GM20000 (cell line): ENCODE data around the gene SUPT4H1.

ENCODE experiments used
- DNase-seq: peaks from one replicate; pipeline ENCODE4 v3.0.0; 2012; ENCODE audit warnings: low spot score
- TF ChIP-seq, protein P1 (sequence below): IDR thresholded peaks from 2 replicates; pipeline ENCODE4 v1.5.1; 2012; ENCODE audit warnings: mild to moderate bottlenecking, control low read depth; ENCODE audit errors: extremely low read depth, missing control alignments

SUPT4H1 gene

DNA sequence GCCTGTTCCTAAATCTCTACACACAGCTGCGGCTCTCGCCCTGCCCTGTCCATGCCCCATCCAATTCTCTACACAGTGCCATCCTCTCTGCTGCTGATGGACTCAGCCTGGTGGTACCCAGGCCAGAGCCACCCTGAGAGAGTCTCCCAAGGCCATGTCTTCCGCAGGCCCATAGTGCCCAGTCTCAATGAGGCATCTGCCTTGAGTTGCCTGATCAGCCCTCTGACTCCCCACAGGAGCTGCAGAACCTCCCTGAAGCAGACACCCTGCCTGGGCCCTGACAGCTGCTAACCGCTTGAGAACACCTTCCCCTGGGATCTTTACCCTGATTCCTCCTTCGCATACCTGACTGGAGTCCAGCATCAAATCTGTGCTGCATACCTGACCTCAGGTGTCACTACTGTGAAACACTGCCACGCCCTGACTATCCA, 36.7 kb downstream of the SUPT4H1 start:
- TF ChIP-seq, protein P1, sequence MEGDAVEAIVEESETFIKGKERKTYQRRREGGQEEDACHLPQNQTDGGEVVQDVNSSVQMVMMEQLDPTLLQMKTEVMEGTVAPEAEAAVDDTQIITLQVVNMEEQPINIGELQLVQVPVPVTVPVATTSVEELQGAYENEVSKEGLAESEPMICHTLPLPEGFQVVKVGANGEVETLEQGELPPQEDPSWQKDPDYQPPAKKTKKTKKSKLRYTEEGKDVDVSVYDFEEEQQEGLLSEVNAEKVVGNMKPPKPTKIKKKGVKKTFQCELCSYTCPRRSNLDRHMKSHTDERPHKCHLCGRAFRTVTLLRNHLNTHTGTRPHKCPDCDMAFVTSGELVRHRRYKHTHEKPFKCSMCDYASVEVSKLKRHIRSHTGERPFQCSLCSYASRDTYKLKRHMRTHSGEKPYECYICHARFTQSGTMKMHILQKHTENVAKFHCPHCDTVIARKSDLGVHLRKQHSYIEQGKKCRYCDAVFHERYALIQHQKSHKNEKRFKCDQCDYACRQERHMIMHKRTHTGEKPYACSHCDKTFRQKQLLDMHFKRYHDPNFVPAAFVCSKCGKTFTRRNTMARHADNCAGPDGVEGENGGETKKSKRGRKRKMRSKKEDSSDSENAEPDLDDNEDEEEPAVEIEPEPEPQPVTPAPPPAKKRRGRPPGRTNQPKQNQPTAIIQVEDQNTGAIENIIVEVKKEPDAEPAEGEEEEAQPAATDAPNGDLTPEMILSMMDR, result no peak
- DNase-seq, result no peak

DNA sequence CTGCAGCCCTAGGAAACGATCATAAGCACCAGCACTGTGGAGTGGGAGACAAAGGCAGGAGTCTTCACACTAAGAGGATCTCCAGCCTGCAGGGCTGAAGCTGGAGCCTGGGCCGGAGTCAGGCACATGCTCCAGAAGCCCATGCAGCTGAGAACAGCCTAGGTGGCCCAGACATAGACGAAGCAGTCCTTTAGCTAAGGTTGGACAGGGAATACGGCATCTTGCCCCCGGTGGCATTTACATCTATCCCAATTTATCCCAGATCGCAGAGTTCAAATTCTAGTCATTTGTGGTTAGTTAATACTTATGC, 37.3 kb downstream of the SUPT4H1 start:
- TF ChIP-seq, protein P1, result no peak
- DNase-seq, result no peak

DNA sequence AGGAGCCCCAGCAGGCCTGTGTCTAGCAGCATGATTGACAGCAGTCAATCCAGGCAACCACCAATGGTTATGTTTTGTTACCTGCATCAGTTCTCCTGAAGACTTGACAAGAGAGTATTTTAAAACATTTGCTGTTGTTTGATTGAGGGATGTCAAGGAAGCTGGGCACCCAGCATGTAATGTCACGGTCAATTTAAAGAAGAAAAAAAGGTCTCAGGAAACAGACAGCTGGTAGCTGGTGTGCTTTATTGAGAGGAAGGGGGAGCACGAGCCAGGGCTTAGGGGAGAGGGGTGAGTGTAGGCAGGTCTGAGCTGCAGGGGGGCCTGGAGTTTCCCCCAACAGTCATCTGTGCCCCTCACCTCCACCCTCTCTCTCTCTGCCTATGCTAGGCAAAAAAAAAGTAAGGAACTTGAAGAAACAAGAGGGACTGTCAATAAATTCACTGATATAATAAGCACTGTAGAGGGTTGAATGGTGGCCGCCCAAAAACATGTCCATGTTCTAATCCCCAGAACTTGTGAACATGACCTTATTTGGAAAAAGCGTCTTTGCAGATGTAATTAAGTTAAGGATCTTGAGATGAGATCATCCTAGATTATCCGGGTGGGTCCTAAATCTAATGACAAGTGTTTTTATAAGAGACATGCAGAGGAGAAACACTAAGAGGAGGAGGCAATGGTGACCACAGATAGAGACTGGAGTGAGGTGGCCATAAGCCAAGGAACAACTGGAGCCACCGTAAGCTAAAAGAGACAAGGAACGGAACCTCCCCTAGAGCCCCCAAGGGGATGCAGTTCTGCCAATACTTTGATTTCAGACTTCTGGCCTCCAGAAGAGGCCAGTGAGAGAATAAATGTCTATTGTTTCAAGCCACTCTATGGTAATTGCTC, 37.9 kb downstream of the SUPT4H1 start:
- DNase-seq, result no peak
- TF ChIP-seq, protein P1, result no peak

DNA sequence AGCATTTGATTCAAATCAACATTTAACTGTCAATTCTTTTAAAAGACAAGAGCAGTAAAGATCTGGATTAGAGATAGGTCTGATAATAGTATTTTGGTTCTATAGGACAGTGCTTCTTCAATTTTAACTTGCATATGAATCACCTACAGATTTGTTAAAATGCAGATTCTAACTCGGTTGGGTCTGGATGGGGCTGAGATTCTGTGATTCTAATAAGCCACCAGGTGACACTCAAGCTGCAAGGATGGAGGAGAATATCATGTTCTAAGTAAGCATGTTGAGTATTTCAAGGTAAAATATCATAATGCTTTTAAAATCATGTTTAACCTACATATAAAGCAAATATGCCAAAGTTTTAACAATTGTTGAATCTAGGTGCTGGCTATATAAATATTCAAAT, 39.2 kb downstream of the SUPT4H1 start:
- TF ChIP-seq, protein P1, result no peak
- no peak for DNase-seq

DNA sequence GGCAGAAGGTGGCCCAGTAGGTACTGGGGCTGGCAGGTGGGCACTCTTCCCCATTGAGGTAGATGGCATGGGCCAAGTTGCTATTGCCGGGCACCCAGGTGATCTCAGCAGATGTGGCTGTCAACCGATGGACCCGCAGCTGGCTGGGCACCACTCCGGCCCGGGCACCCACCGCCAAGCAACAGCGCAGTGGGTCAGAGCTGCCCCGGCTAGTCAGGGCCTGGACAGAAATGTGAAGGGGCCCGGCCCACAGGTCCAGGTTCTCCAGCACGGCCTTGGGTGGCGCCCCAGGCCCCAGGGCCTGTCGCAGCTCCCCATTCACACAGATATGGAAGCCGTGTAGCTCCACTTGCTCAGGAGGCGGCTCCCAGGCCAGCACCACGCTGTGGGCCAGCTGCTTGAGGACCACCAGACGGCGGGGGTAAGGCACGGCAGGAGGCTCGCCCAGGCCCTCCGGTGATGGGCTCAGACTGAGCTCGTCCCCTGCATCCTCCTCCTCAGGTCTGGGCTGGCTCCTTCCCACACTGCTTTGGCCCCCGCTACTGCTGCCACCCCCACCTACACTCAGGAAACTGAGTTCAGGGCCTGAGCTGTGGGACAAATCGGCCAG, 39.9 kb downstream of the SUPT4H1 start:
- no peak for DNase-seq
- TF ChIP-seq, protein P1, result no peak

DNA sequence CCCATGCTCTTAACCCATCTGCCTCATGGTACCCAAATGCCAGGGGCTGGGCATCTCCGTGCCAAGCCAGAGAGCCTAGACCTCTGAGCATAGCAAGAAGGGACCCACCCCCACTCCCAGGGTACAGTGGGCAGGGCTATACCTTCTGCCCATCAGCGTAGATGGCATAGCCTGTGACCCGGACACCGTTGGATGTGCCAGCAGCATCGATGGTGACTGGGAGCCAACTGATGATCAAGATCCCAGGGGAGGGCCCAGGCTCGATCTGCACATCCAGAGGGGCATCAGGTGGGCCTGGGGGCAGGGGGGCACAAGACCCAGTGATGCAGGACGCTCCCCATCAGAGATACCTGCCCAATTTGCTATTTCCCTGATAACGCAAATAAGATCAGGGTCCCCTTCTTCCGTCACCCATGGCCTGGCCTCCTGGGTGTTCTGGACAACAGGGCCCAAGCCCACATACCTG, 40.5 kb downstream of the SUPT4H1 start:
- DNase-seq, result no peak

More for the DNA sequence above, 40.5 kb downstream of the SUPT4H1 start:
- TF ChIP-seq, protein P1, result no peak
